CD4-positive, alpha-beta T cell (primary cell): ENCODE results near the gene OXNAD1. TPM values are rescaled to one million over a fixed set of nuclear protein-coding genes. Genes with fewer than 3 reads are reported as not detected.

Source experiments
- ATAC-seq: fragments of 200-7000 bp; cut with Tn5 transposase; one replicate; pipeline ENCODE4 v1.10.0; 2022; ENCODE audit warnings: mild to moderate bottlenecking; ENCODE audit not compliant: poor library complexity
- CTCF ChIA-PET: fragments of 350-600 bp; sonication (Branson Sonifier 250); formaldehyde crosslinking; loops from one replicate; lab custom pipeline; 2021; ENCODE audit warnings: antibody characterized with exemption, inconsistent platforms; lab: Charles Lee
- POLR2A ChIA-PET: fragments of 350-600 bp; sonication (Branson Sonifier 250); formaldehyde crosslinking; loops from one replicate; lab custom pipeline; 2021; ENCODE audit warnings: antibody characterized with exemption, inconsistent platforms; lab: Charles Lee
- DNase-seq, 14 experiments: peaks; one replicate each; pipeline ENCODE4 v3.0.0-alpha.2; 2013 to 2020; ENCODE audit warnings: mixed read lengths in 2 of 14
- H3K27ac ChIP-seq, 2 donors: one replicate each; pipeline versions ENCODE4 v1.5.1 to v1.7.0; 2013; ENCODE audit warnings: low read length in 2 of 2, low read depth in 1 of 2, mild to moderate bottlenecking in 1 of 2
- H3K27me3 ChIP-seq, 2 experiments: 1 replicate in 1 of 2; 2 replicates in 1 of 2; pipeline versions ENCODE4 v1.6.1 to v1.7.0; 2013; ENCODE audit warnings: low read length in 2 of 2, control low read depth in 1 of 2, mild to moderate bottlenecking in 1 of 2, moderate library complexity in 1 of 2; ENCODE audit not compliant: insufficient read depth in 2 of 2, control insufficient read depth in 1 of 2
- H3K36me3 ChIP-seq: one replicate; pipeline ENCODE4 v1.6.1; 2013; ENCODE audit warnings: low read length, control low read depth; ENCODE audit not compliant: insufficient read depth
- H3K4me1 ChIP-seq: one replicate; pipeline ENCODE4 v1.6.1; 2013; ENCODE audit warnings: low read length, control low read depth; ENCODE audit not compliant: insufficient read depth
- H3K4me3 ChIP-seq: one replicate; pipeline ENCODE4 v1.5.1; 2013; ENCODE audit warnings: mild to moderate bottlenecking, low read length, moderate library complexity
- H3K9me3 ChIP-seq, 2 experiments: 1 replicate in 1 of 2; 2 replicates in 1 of 2; pipeline versions ENCODE4 v1.6.1 to v1.7.0; 2013; ENCODE audit warnings: low read length in 2 of 2, mild to moderate bottlenecking in 2 of 2, control low read depth in 1 of 2, moderate library complexity in 1 of 2; ENCODE audit not compliant: control insufficient read depth in 1 of 2, insufficient read depth in 1 of 2
- H3K27ac Mint-ChIP-seq: one replicate; pipeline ENCODE4 v1.8.0; 2020; ENCODE audit warnings: mixed read lengths
- H3K27me3 Mint-ChIP-seq: one replicate; pipeline ENCODE4 v1.8.0; 2021; ENCODE audit warnings: mixed read lengths
- H3K36me3 Mint-ChIP-seq: one replicate; pipeline ENCODE4 v1.8.0; 2021; ENCODE audit warnings: low read depth, mixed read lengths
- H3K4me1 Mint-ChIP-seq: one replicate; pipeline ENCODE4 v1.8.0; 2021; ENCODE audit warnings: low read depth, mixed read lengths
- H3K4me3 Mint-ChIP-seq: one replicate; pipeline ENCODE4 v1.8.0; 2020; ENCODE audit warnings: mild to moderate bottlenecking, mixed read lengths
- H3K9me3 Mint-ChIP-seq: one replicate; pipeline ENCODE4 v1.8.0; 2020; ENCODE audit warnings: mixed read lengths
- CTCF ChIP-seq: fragments of 200-600 bp; IDR thresholded peaks from one replicate; pipeline ENCODE4 v1.8.0; 2022; ENCODE audit warnings: antibody characterized with exemption, mild to moderate bottlenecking
- intact Hi-C, 2 experiments: fragments of 100-400 bp; cut with DNase I in 1 of 2; cut with micrococcal nuclease in 1 of 2; formaldehyde crosslinking; loops; one replicate each; pipeline versions ENCODE4 v1.15.1 to v1.9.0; 2023 to 2025; cut with DNase I, micrococcal nuclease
- total RNA-seq, 174 experiments: library from RNA in 2 of 174; stranded (reverse) in 2 of 174; gene quantifications; one replicate each; pipeline ENCODE4 v1.2.3 and lab custom pipeline; 2021 to 2026

OXNAD1 gene
- total RNA-seq, 2 experiments from 2014 or later: 135 TPM

GRCh38 chr3:16322189-16322588 is 57.2 kb downstream of the OXNAD1 start:
- H3K36me3 Mint-ChIP-seq: peaks cover 99% of the 10 kb centered on the region
- peak overlapping the region; percentile 25 for H3K4me3 Mint-ChIP-seq
- Histone ChIP-seq H3K4me3 (no peak overlapping the region), H3K9me3 (no peaks in the 10 kb centered on the region), H3K36me3 (peaks cover 100% of the 10 kb centered on the region), H3K27me3 (no peaks in the 10 kb centered on the region), H3K27ac (no peak overlapping the region), H3K4me1 (peaks cover 47% of the 10 kb centered on the region)
- H3K9me3 Mint-ChIP-seq: no peaks in the 10 kb centered on the region
- POLR2A ChIA-PET: interaction anchor here (2.0 to 13.4 kb wide), 3 partner anchors 18 to 36 kb away, joined by 7 to 268 read pairs (median 211); no protein-coding TSS in a partner anchor
- DNase-seq (no peak), ATAC-seq (no peak)
- intact Hi-C loops: loop anchor here in 1 of 2 experiments (10.0 kb wide), 1 partner anchor 47 kb away; no protein-coding TSS in a partner anchor
- H3K27ac Mint-ChIP-seq: peak overlapping the region; percentile 94
- CTCF ChIA-PET: interaction anchor here (1.7 to 2.3 kb wide), 2 partner anchors 32 to 54 kb away, joined by 8 to 10 read pairs; no protein-coding TSS in a partner anchor
- no peak for TF ChIP-seq CTCF
- peaks cover 54% of the 10 kb centered on the region for H3K4me1 Mint-ChIP-seq
- H3K27me3 Mint-ChIP-seq: no peaks in the 10 kb centered on the region

- Histone ChIP-seq H3K36me3 (peaks cover 98% of the 10 kb centered on the region), H3K4me3 (no peak overlapping the region), H3K4me1 (peaks cover 33% of the 10 kb centered on the region), H3K27ac (no peak overlapping the region), H3K9me3 (no peaks in the 10 kb centered on the region), H3K27me3 (no peaks in the 10 kb centered on the region)
- ChIA-PET POLR2A (interaction anchor here (0.6 to 13.4 kb wide), 8 partner anchors 9 to 246 kb away, joined by 3 to 211 read pairs (median 5); no protein-coding TSS in a partner anchor), CTCF (interaction anchor here (0.7 to 2.3 kb wide), 3 partner anchors 14 to 56 kb away, joined by 3 to 10 read pairs (median 8); no protein-coding TSS in a partner anchor)
- peaks cover 39% of the 10 kb centered on the region for H3K4me1 Mint-ChIP-seq
- H3K27me3 Mint-ChIP-seq: no peaks in the 10 kb centered on the region
- H3K36me3 Mint-ChIP-seq: peaks cover 99% of the 10 kb centered on the region
- intact Hi-C loops: loop anchor here in 1 of 2 experiments (10.0 kb wide), 1 partner anchor 49 kb away; no protein-coding TSS in a partner anchor
- ATAC-seq: no peak
- H3K4me3 Mint-ChIP-seq: no peak overlapping the region
- no peaks in the 10 kb centered on the region for H3K9me3 Mint-ChIP-seq
- no peak for DNase-seq
- TF ChIP-seq CTCF: no peak
- H3K27ac Mint-ChIP-seq: peak overlapping the region; percentile 76
These were observed 58.7 kb downstream of the OXNAD1 start for GRCh38 chr3:16323737-16324136.

DNA sequence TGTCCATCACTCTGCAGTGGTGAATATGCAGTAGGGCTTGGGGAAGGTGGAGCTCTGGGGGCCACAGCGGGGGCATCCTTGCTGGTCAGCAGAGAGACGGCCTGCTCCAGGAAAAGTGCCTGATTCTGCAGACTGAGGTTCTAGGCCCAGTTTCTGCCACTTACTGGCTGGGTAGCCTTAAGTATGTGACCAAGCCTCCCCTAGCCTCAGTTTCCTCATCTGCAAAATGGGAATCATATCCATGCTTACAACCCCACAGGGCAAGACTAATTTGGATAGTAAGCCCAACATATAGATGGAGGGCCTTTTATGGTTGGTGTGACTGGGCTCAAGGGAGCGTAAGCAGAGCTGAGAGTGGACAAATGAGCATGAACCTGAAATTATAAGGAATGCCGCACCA is 60.8 kb downstream of the OXNAD1 start:
- Mint-ChIP-seq H3K27me3 (no peaks in the 10 kb centered on the region), H3K4me1 (peaks cover 23% of the 10 kb centered on the region), H3K4me3 (no peak overlapping the region), H3K27ac (peak overlapping the region; percentile 78), H3K36me3 (peaks cover 100% of the 10 kb centered on the region), H3K9me3 (peaks cover 2% of the 10 kb centered on the region)
- intact Hi-C loops: loop anchor here in 1 of 2 experiments (10.0 kb wide), 1 partner anchor 51 kb away; no protein-coding TSS in a partner anchor
- TF ChIP-seq CTCF: no peak
- Histone ChIP-seq H3K27ac (no peak overlapping the region), H3K9me3 (peaks cover 7% of the 10 kb centered on the region in 2 experiments), H3K27me3 (no peaks in the 10 kb centered on the region), H3K36me3 (peaks cover 98% of the 10 kb centered on the region), H3K4me1 (peaks cover 21% of the 10 kb centered on the region), H3K4me3 (no peak overlapping the region)
- DNase-seq (no peak), ATAC-seq (no peak)
- POLR2A ChIA-PET: interaction anchor here (2.5 kb wide), 1 partner anchor 12 kb away, joined by 8 read pairs; no protein-coding TSS in a partner anchor
- CTCF ChIA-PET: interaction anchor here (2.0 kb wide), 1 partner anchor 36 kb away, joined by 6 read pairs; no protein-coding TSS in a partner anchor
